PC-9 (cell line): ENCODE results near the gene RBM19. TPM values are rescaled to one million over a fixed set of nuclear protein-coding genes. Genes with fewer than 3 reads are reported as not detected.

Source experiments
- BruUV-seq: library from RNA; stranded (reverse); fragments of 400-500 nt; replicated peaks from 2 replicates; lab custom pipeline; 2021; lab: Mats Ljungman, UMichigan
- CTCF ChIA-PET: fragments of 300-600 bp; sonication (Branson Sonifier 250); formaldehyde crosslinking; loops from one replicate; lab custom pipeline; 2022; ENCODE audit warnings: antibody characterized with exemption; lab: Charles Lee
- POLR2A ChIA-PET: fragments of 300-600 bp; sonication (Branson Sonifier 250); formaldehyde crosslinking; loops from one replicate; lab custom pipeline; 2022; ENCODE audit warnings: antibody characterized with exemption; ENCODE audit not compliant: unreplicated experiment; lab: Charles Lee
- DNase-seq, 2 experiments: peaks; one replicate each; pipeline versions ENCODE4 v3.0.0 to v3.0.0-alpha.2; 2015 to 2022; ENCODE audit warnings: mixed read lengths in 1 of 2
- H2AFZ ChIP-seq: fragments of 200-600 bp; sonication (generic); 2 replicates; pipeline ENCODE4 v1.8.1; 2017; ENCODE audit warnings: antibody characterized with exemption
- H3F3A ChIP-seq: fragments of 200-600 bp; sonication (generic); 2 replicates; pipeline ENCODE4 v1.8.1; 2017; ENCODE audit warnings: antibody characterized with exemption, mild to moderate bottlenecking, low read depth; ENCODE audit not compliant: insufficient read depth
- H3K27ac ChIP-seq: fragments of 200-600 bp; sonication (generic); 2 replicates; pipeline ENCODE4 v1.6.1; 2016; ENCODE audit warnings: mixed run types
- H3K27me3 ChIP-seq: fragments of 200-600 bp; sonication (generic); 2 replicates; pipeline ENCODE4 v1.6.1; 2016; ENCODE audit warnings: low read depth, mixed run types; ENCODE audit not compliant: insufficient read depth
- H3K36me3 ChIP-seq: fragments of 200-600 bp; sonication (generic); 2 replicates; pipeline ENCODE4 v1.6.1; 2016; ENCODE audit warnings: low read depth, mixed run types
- H3K4me1 ChIP-seq: fragments of 200-600 bp; sonication (generic); replicated peaks from 2 replicates; pipeline ENCODE4 v1.6.1; 2016; ENCODE audit warnings: mixed run types; ENCODE audit not compliant: insufficient read depth
- H3K4me2 ChIP-seq: fragments of 200-600 bp; sonication (generic); 2 replicates; pipeline ENCODE4 v1.6.1; 2017; ENCODE audit warnings: mixed run types
- H3K4me3 ChIP-seq: fragments of 200-600 bp; sonication (generic); 2 replicates; pipeline ENCODE4 v1.6.1; 2016; ENCODE audit warnings: mixed run types
- H3K79me2 ChIP-seq: fragments of 200-600 bp; sonication (generic); 2 replicates; pipeline ENCODE4 v1.6.1; 2017; ENCODE audit warnings: low read depth, mixed run types
- H3K9me2 ChIP-seq: fragments of 200-600 bp; sonication (generic); 2 replicates; pipeline ENCODE4 v1.8.1; 2017; ENCODE audit warnings: mild to moderate bottlenecking; ENCODE audit not compliant: insufficient read depth
- H3K9me3 ChIP-seq: fragments of 200-600 bp; sonication (generic); 2 replicates; pipeline ENCODE4 v1.8.1; 2016; ENCODE audit warnings: low read depth; ENCODE audit not compliant: insufficient read depth
- H4K20me1 ChIP-seq: fragments of 200-600 bp; sonication (generic); 2 replicates; pipeline ENCODE4 v1.8.1; 2017; ENCODE audit not compliant: insufficient read depth
- EZH2 ChIP-seq: fragments of 200-600 bp; sonication (generic); IDR thresholded peaks from 2 replicates; pipeline ENCODE4 v1.8.0; 2017; ENCODE audit warnings: antibody characterized with exemption, low read depth
- intact Hi-C: fragments of 100-400 bp; cut with micrococcal nuclease; formaldehyde crosslinking; loops from one replicate; pipeline ENCODE4 v1.10.0; 2022; ENCODE audit not compliant: unreplicated experiment
- total RNA-seq: library from RNA; stranded (reverse); gene quantifications from 2 replicates; pipeline ENCODE4 v1.2.3, GENCODE V29; 2021
- TF ChIP-seq, protein P1 (sequence below): fragments of 200-600 bp; sonication (generic); conservative IDR thresholded peaks from 2 replicates; pipeline ENCODE4 v1.6.1; 2017; ENCODE audit warnings: mixed run types, antibody characterized with exemption, mild to moderate bottlenecking, moderate library complexity

RBM19 gene
- total RNA-seq, 1 experiment from 2014 or later = 23.8 TPM

DNA sequence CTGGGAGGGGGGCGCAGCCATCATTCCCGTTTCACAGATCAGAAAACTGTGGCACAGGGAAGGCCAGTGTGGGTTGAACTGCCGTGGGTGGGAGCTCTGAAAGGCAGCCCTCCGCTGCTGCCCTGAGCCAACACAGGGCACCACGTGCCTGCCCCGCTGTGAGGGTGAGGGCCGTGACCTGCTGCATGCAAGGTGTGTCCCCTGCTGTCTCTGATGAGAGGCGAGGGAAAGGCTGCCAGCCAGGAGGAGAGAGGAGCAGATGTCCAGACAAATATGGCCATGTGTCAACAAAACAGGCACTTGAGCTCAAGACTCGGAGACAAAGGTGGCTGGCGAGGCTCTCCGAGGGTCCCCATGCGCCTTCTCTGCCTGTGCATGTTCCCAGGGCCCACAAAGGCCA is 108.8 kb downstream of the RBM19 start:
- no peak for DNase-seq
- ChIA-PET CTCF (no interaction called here), POLR2A (interaction anchor here (1.0 kb wide), 1 partner anchor 926 kb away, joined by 4 read pairs; no protein-coding TSS in a partner anchor)
- Histone ChIP-seq H3K4me2 (no peak overlapping the region), H3K79me2 (no peaks in the 10 kb centered on the region), H3K9me3 (no peaks in the 10 kb centered on the region), H3F3A (no peaks in the 10 kb centered on the region), H3K27me3 (no peaks in the 10 kb centered on the region), H3K36me3 (no peaks in the 10 kb centered on the region), H3K4me1 (peaks cover 11% of the 10 kb centered on the region; the same call in 1 of the 2 replicates), H4K20me1 (no peaks in the 10 kb centered on the region), H3K27ac (no peak overlapping the region), H3K4me3 (no peak overlapping the region), H2AFZ (no peak overlapping the region), H3K9me2 (no peaks in the 10 kb centered on the region)
- TF ChIP-seq, protein P1, sequence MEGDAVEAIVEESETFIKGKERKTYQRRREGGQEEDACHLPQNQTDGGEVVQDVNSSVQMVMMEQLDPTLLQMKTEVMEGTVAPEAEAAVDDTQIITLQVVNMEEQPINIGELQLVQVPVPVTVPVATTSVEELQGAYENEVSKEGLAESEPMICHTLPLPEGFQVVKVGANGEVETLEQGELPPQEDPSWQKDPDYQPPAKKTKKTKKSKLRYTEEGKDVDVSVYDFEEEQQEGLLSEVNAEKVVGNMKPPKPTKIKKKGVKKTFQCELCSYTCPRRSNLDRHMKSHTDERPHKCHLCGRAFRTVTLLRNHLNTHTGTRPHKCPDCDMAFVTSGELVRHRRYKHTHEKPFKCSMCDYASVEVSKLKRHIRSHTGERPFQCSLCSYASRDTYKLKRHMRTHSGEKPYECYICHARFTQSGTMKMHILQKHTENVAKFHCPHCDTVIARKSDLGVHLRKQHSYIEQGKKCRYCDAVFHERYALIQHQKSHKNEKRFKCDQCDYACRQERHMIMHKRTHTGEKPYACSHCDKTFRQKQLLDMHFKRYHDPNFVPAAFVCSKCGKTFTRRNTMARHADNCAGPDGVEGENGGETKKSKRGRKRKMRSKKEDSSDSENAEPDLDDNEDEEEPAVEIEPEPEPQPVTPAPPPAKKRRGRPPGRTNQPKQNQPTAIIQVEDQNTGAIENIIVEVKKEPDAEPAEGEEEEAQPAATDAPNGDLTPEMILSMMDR = no peak
- no peak for TF ChIP-seq EZH2
- BruUV-seq = no TSS peak
- intact Hi-C loops = no loop called here

DNA sequence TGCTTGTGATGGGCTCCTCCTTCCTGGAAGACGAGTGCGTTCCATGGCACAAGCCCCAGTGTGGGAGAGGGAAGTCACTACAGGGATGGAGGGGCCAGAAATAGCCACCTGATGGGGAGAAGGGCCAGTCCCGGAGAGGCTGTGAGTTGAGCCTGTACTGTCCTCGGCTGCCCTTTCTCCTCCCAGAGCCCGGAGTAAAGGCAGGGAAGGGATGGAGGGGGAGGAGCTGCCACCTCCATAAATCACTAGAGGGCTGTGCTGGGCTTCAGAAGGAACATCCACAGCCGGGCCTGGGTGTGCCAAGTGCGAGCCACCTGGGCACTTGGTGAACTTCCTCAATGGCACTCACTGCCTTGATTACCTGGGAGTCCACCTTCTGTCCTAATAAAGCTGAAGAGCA is 110.1 kb downstream of the RBM19 start:
- Histone ChIP-seq H3K27me3 (no peaks in the 10 kb centered on the region), H3K36me3 (no peaks in the 10 kb centered on the region), H3K9me3 (no peaks in the 10 kb centered on the region), H3K4me3 (no peak overlapping the region), H2AFZ (no peak overlapping the region), H3K4me1 (peaks cover 4% of the 10 kb centered on the region; the same call in 1 of the 2 replicates), H3K9me2 (no peaks in the 10 kb centered on the region), H4K20me1 (no peaks in the 10 kb centered on the region), H3K27ac (no peak overlapping the region), H3K4me2 (no peak overlapping the region), H3K79me2 (no peaks in the 10 kb centered on the region), H3F3A (no peaks in the 10 kb centered on the region)
- intact Hi-C loops = no loop called here
- DNase-seq = no peak
- ChIA-PET CTCF (no interaction called here), POLR2A (no interaction called here)
- no TSS peak for BruUV-seq
- no peak for TF ChIP-seq EZH2
- TF ChIP-seq, protein P1 = no peak

DNA sequence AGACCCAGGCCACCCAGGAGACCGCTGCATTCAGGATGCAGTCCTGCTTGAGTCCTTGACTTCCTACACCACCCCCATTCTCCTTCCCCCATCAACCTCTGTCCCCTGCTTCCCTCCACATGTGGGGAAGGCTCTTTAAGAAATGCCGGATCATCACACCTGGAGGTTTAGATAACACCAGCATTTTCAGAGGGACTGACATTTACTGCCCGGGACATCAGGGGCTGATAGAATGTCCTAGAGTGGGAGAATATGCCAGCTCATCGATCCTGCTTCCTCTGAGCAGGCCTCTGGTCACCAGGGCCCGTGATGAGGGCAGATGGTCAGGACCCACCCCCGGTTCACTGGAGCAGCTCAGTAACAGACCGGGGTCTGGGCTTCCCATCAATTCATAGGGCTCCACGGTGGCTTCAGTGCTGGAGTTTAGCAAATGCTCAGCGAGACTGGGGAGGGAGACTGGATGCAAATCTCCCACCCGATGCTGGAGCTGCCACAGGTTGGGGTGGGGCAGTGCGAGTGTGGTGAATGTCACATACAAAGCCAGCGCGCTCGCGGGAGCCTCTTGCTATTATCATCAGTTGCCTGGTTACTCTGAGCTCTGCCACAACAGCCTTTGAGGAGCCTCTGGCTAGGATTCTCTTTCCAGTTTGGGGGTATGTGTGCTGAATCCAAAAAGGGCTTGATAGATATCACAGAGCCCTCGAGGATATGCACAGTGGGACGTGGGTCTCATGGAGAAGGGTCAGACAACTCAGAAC is 111.6 kb downstream of the RBM19 start:
- Histone ChIP-seq H3K4me3 (no peak overlapping the region), H3F3A (no peaks in the 10 kb centered on the region), H3K79me2 (no peaks in the 10 kb centered on the region), H3K4me2 (no peak overlapping the region), H3K9me2 (no peaks in the 10 kb centered on the region), H3K27me3 (no peaks in the 10 kb centered on the region), H3K9me3 (no peaks in the 10 kb centered on the region), H4K20me1 (no peaks in the 10 kb centered on the region), H3K27ac (no peak overlapping the region), H2AFZ (no peak overlapping the region), H3K36me3 (no peaks in the 10 kb centered on the region), H3K4me1 (no peaks in the 10 kb centered on the region)
- BruUV-seq = no TSS peak
- CTCF ChIA-PET = no interaction called here
- POLR2A ChIA-PET = no interaction called here
- intact Hi-C loops = no loop called here
- DNase-seq = no peak
- TF ChIP-seq, protein P1 = no peak
- TF ChIP-seq EZH2 = no peak
